ENCODE measurements around the gene URM1.

GRCh38 chr9:128382261-128382660 lies 11.1 kb downstream of the URM1 start:
- TF ChIP-seq SIN3A (IDR thresholded peaks at IDR 0.05; ENCODE audit: borderline replicate concordance, insufficient read depth, low read length) (no peak), POLR2AphosphoS5 (IDR thresholded peaks at IDR 0.05; ENCODE audit: low read depth, low read length) (no peak), REST (IDR thresholded peaks at IDR 0.05; ENCODE audit: insufficient read depth in 1 of 2, low read depth in 2 of 2, low read length in 2 of 2) (no peak), TAF1 (IDR thresholded peaks at IDR 0.05; ENCODE audit: borderline replicate concordance, insufficient read depth, low read length) (no peak)

Data from PFSK-1 (cell line).